Kidney (tissue), 14 donors: ENCODE results near the gene KIF23. TPM values are rescaled to one million over a fixed set of nuclear protein-coding genes. Genes with fewer than 3 reads are reported as not detected.

ENCODE experiments used
- DNase-seq, 5 donors: peaks; one replicate each; pipeline ENCODE4 v3.0.0-alpha.2; 2013 to 2020
- FAIRE-seq: peaks from 2 replicates; lab custom pipeline; 2012; peaks lifted over from hg19 to GRCh38; lab: Jason Lieb, UNC
- H3K27ac ChIP-seq, 2 donors: one replicate each; pipeline ENCODE4 v1.7.0; 2013; ENCODE audit warnings: low read depth in 2 of 2, low read length in 2 of 2, inconsistent platforms in 1 of 2
- H3K27me3 ChIP-seq: one replicate; pipeline ENCODE4 v1.7.1; 2013; ENCODE audit warnings: low read length, inconsistent platforms; ENCODE audit not compliant: control insufficient read depth, insufficient read depth
- H3K36me3 ChIP-seq, 3 donors: one replicate each; pipeline versions ENCODE4 v1.7.0 to v1.7.1; 2013; ENCODE audit warnings: low read length in 3 of 3, control low read depth in 1 of 3, inconsistent platforms in 1 of 3; ENCODE audit not compliant: insufficient read depth in 3 of 3, control insufficient read depth in 2 of 3
- H3K4me1 ChIP-seq, 3 donors: one replicate each; pipeline versions ENCODE4 v1.7.0 to v1.7.1; 2013; ENCODE audit warnings: low read length in 3 of 3, inconsistent platforms in 1 of 3, low read depth in 1 of 3; ENCODE audit not compliant: control insufficient read depth in 2 of 3, insufficient read depth in 2 of 3
- H3K4me3 ChIP-seq, 3 donors: one replicate each; pipeline versions ENCODE4 v1.7.0 to v1.8.1; 2013; ENCODE audit warnings: low read length in 3 of 3, control low read depth in 1 of 3, inconsistent platforms in 1 of 3
- H3K9ac ChIP-seq, 3 donors: one replicate each; pipeline versions ENCODE4 v1.7.0 to v1.7.1; 2013; ENCODE audit warnings: low read length in 3 of 3, control low read depth in 1 of 3, inconsistent platforms in 1 of 3
- H3K9me3 ChIP-seq, 3 donors: one replicate each; pipeline versions ENCODE4 v1.7.0 to v1.7.1; 2013; ENCODE audit warnings: low read length in 3 of 3, control low read depth in 1 of 3, inconsistent platforms in 1 of 3; ENCODE audit not compliant: control insufficient read depth in 2 of 3, insufficient read depth in 1 of 3
- CTCF ChIP-seq: IDR thresholded peaks from 3 replicates; pipeline ENCODE4 v1.5.1; 2012; ENCODE audit warnings: mild to moderate bottlenecking, moderate library complexity, borderline replicate concordance; ENCODE audit not compliant: insufficient read depth; ENCODE audit errors: extremely low read depth
- intact Hi-C: fragments of 100-400 bp; cut with DNase I; formaldehyde crosslinking; loops from one replicate; pipeline ENCODE4 v1.11.1; 2022
- polyA plus RNA-seq: library from polyadenylated mRNA; stranded (reverse); fragments of 350-450 nt; fragmentation: Illumina TruSeq; extraction: RNeasy Lipid Tissue Mini Kit (QIAGEN cat#74804); gene quantifications from one replicate; pipeline ENCODE4 v1.2.3, GENCODE V29; 2014; ENCODE audit warnings: low read depth, low replicate concordance; ENCODE audit not compliant: insufficient read depth
- total RNA-seq: library from RNA; stranded (reverse); fragmentation: NEBNext Ultra II Directional; extraction: Animal tissue kit (Norgen Biotek cat#: 25700); gene quantifications from one replicate; pipeline ENCODE4 v1.2.1, GENCODE V29; 2021
- donor health status: control.
- donor health status: control.
- donor health status: control.
- donor health status: control.
- donor health status: control.
- donor health status: DM: yes; HTN: yes; CAD: no.
- donor health status: Normal renal cell carcinoma (clear cell type).

KIF23 gene
- total and polyA plus RNA-seq, 2 donors from 2014 or later = 2.5 to 3.6 TPM

- Histone ChIP-seq H3K4me1 (peaks cover 0 to 3% (median 2%) of the 10 kb centered on the region in 3 donors), H3K27ac (no peak overlapping the region), H3K27me3 (no peaks in the 10 kb centered on the region), H3K4me3 (no peak overlapping the region), H3K36me3 (no peaks in the 10 kb centered on the region), H3K9me3 (peaks cover 0 to 6% (median 2%) of the 10 kb centered on the region in 3 donors), H3K9ac (no peak overlapping the region)
- DNase-seq (peak; percentile 76 to 85 (median 83)), FAIRE-seq (peak; percentile 78)
- TF ChIP-seq CTCF = peak; percentile 93
- intact Hi-C loops = loop anchor here (10.0 kb wide), 1 partner anchor 1009 kb away; no protein-coding TSS in a partner anchor
These were observed 61.7 kb downstream of the KIF23 start for GRCh38 chr15:69475769-69476358.

GRCh38 chr15:69476704-69477473, 62.7 kb downstream of the KIF23 start:
- Histone ChIP-seq H3K36me3 (no peaks in the 10 kb centered on the region), H3K27me3 (no peaks in the 10 kb centered on the region), H3K9me3 (peaks cover 0 to 6% (median 2%) of the 10 kb centered on the region in 3 donors), H3K4me3 (no peak overlapping the region), H3K27ac (no peak overlapping the region), H3K4me1 (peaks cover 0 to 3% (median 2%) of the 10 kb centered on the region in 3 donors), H3K9ac (no peak overlapping the region)
- intact Hi-C loops = loop anchor here (10.0 kb wide), 1 partner anchor 1008 kb away; no protein-coding TSS in a partner anchor
- FAIRE-seq = no peak
- no peak for DNase-seq
- TF ChIP-seq CTCF = no peak

- Histone ChIP-seq H3K27me3 (no peaks in the 10 kb centered on the region), H3K27ac (no peak overlapping the region), H3K9me3 (peaks cover 0 to 6% (median 2%) of the 10 kb centered on the region in 3 donors), H3K36me3 (no peaks in the 10 kb centered on the region), H3K9ac (no peak overlapping the region), H3K4me3 (no peak overlapping the region), H3K4me1 (peaks cover 0 to 3% (median 2%) of the 10 kb centered on the region in 3 donors)
- intact Hi-C loops = loop anchor here (10.0 kb wide), 1 partner anchor 1006 kb away; no protein-coding TSS in a partner anchor
- DNase-seq (peak in 4 of 5 donors; percentile 82 to 84 (median 83)), FAIRE-seq (no peak)
- TF ChIP-seq CTCF = peak; percentile 86
These were observed 64.2 kb downstream of the KIF23 start for GRCh38 chr15:69478259-69478781.
